ENCODE data around the gene TMCO4.

The TMCO4 gene

GRCh38 chr1:19786988-19787423 lies 12.7 kb downstream of the TMCO4 start:
- Histone ChIP-seq H3K27me3 (ENCODE audit: insufficient read depth, low read depth) (no peaks in the 10 kb centered on the region), H3K27ac (no peak overlapping the region), H3K4me3 (IDR thresholded peaks at IDR 0.05; ENCODE audit: insufficient read depth, low read depth, low read length) (no peak overlapping the region), H4K20me1 (ENCODE audit: insufficient read depth) (no peaks in the 10 kb centered on the region), H3K4me2 (no peak overlapping the region), H3K79me2 (ENCODE audit: insufficient read depth, low read depth) (no peaks in the 10 kb centered on the region), H2AFZ (ENCODE audit: low read depth) (no peak overlapping the region), H3K4me1 (ENCODE audit: low read depth, poor library complexity, severe bottlenecking) (peaks cover 18% of the 10 kb centered on the region), H3K9ac (no peak overlapping the region), H3K36me3 (ENCODE audit: insufficient read depth) (no peaks in the 10 kb centered on the region)
- no peak for TF ChIP-seq CTCF (conservative IDR thresholded peaks at IDR 0.05; ENCODE audit: low read depth, low read length)

- no peak overlapping the region for H3K9ac ChIP-seq
- no peak for TF ChIP-seq CTCF (conservative IDR thresholded peaks at IDR 0.05; ENCODE audit: low read depth, low read length)
- H3K27me3 ChIP-seq (ENCODE audit: insufficient read depth, low read depth) = no peaks in the 10 kb centered on the region
- H3K4me1 ChIP-seq (ENCODE audit: low read depth, poor library complexity, severe bottlenecking) = peaks cover 17% of the 10 kb centered on the region
- no peaks in the 10 kb centered on the region for H4K20me1 ChIP-seq (ENCODE audit: insufficient read depth)
- H3K4me3 ChIP-seq (IDR thresholded peaks at IDR 0.05; ENCODE audit: insufficient read depth, low read depth, low read length) = no peak overlapping the region
- no peaks in the 10 kb centered on the region for H3K79me2 ChIP-seq (ENCODE audit: insufficient read depth, low read depth)
- H2AFZ ChIP-seq (ENCODE audit: low read depth) = no peak overlapping the region
- no peaks in the 10 kb centered on the region for H3K36me3 ChIP-seq (ENCODE audit: insufficient read depth)
- no peak overlapping the region for H3K4me2 ChIP-seq
- no peak overlapping the region for H3K27ac ChIP-seq
Observed at GRCh38 chr1:19785660-19786059, 14.1 kb downstream of the TMCO4 start.

GRCh38 chr1:19780267-19780877 lies 19.3 kb downstream of the TMCO4 start:
- Histone ChIP-seq H4K20me1 (ENCODE audit: insufficient read depth) (no peaks in the 10 kb centered on the region), H3K36me3 (ENCODE audit: insufficient read depth) (no peaks in the 10 kb centered on the region; the same call in 1 of the 2 replicates), H3K4me3 (IDR thresholded peaks at IDR 0.05; ENCODE audit: insufficient read depth, low read depth, low read length) (no peak overlapping the region), H3K79me2 (ENCODE audit: insufficient read depth, low read depth) (no peaks in the 10 kb centered on the region), H3K27ac (no peak overlapping the region), H3K4me2 (no peak overlapping the region), H3K4me1 (ENCODE audit: low read depth, poor library complexity, severe bottlenecking) (no peaks in the 10 kb centered on the region), H3K9ac (no peak overlapping the region), H3K27me3 (ENCODE audit: insufficient read depth, low read depth) (no peaks in the 10 kb centered on the region), H2AFZ (ENCODE audit: low read depth) (no peak overlapping the region)
- TF ChIP-seq CTCF (conservative IDR thresholded peaks at IDR 0.05; ENCODE audit: low read depth, low read length) = no peak

GRCh38 chr1:19776933-19777332 lies 22.8 kb downstream of the TMCO4 start:
- Histone ChIP-seq H3K4me2 (no peak overlapping the region), H3K27me3 (ENCODE audit: insufficient read depth, low read depth) (no peaks in the 10 kb centered on the region), H4K20me1 (ENCODE audit: insufficient read depth) (no peaks in the 10 kb centered on the region), H3K27ac (no peak overlapping the region), H3K4me3 (IDR thresholded peaks at IDR 0.05; ENCODE audit: insufficient read depth, low read depth, low read length) (no peak overlapping the region), H3K4me1 (ENCODE audit: low read depth, poor library complexity, severe bottlenecking) (no peaks in the 10 kb centered on the region), H3K79me2 (ENCODE audit: insufficient read depth, low read depth) (no peaks in the 10 kb centered on the region), H3K9ac (no peak overlapping the region), H2AFZ (ENCODE audit: low read depth) (no peak overlapping the region), H3K36me3 (ENCODE audit: insufficient read depth) (no peaks in the 10 kb centered on the region; the same call in 1 of the 2 replicates)
- TF ChIP-seq CTCF (conservative IDR thresholded peaks at IDR 0.05; ENCODE audit: low read depth, low read length) = no peak
